ENCODE measurements around the gene ZNF341. TPM values are rescaled to one million over a fixed set of nuclear protein-coding genes. Genes with fewer than 3 reads are reported as not detected.

ZNF341 gene
- polyA plus RNA-seq, 4 donors, result 2.4 to 5.0 (median 3.6) TPM

GRCh38 chr20:33821270-33821836 lies 89.6 kb downstream of the ZNF341 start:
- no peak for DNase-seq (ENCODE audit: low read depth in 4 of 4, low spot score in 2 of 4)

- no peak for DNase-seq (ENCODE audit: low read depth in 4 of 4, low spot score in 2 of 4)
Measured at GRCh38 chr20:33822423-33822822, 90.6 kb downstream of the ZNF341 start.

- no peak for DNase-seq (ENCODE audit: low read depth in 4 of 4, low spot score in 2 of 4)
Measured at GRCh38 chr20:33822991-33823390, 91.2 kb downstream of the ZNF341 start.

DNA sequence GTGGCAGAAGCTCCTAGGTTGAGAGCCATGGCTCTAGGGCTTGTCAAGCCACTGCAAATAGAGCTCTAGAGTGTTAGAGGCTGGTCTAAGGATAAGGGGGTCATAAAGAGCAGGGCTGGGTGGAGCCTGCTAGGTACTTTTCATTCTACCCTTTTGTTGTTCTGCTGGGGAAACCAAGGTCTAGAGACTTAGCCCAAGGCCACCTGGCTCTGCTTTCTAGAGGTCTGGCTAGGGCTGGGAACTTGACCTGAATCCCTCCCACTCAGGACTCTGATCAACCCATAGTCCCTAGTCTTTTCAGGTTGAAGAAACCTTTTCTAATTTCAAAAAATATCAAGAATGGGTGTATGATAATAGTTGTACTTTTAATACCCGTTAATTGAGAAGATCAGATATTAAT lies 93.1 kb downstream of the ZNF341 start:
- no peak for DNase-seq (ENCODE audit: low read depth in 4 of 4, low spot score in 2 of 4)

DNA sequence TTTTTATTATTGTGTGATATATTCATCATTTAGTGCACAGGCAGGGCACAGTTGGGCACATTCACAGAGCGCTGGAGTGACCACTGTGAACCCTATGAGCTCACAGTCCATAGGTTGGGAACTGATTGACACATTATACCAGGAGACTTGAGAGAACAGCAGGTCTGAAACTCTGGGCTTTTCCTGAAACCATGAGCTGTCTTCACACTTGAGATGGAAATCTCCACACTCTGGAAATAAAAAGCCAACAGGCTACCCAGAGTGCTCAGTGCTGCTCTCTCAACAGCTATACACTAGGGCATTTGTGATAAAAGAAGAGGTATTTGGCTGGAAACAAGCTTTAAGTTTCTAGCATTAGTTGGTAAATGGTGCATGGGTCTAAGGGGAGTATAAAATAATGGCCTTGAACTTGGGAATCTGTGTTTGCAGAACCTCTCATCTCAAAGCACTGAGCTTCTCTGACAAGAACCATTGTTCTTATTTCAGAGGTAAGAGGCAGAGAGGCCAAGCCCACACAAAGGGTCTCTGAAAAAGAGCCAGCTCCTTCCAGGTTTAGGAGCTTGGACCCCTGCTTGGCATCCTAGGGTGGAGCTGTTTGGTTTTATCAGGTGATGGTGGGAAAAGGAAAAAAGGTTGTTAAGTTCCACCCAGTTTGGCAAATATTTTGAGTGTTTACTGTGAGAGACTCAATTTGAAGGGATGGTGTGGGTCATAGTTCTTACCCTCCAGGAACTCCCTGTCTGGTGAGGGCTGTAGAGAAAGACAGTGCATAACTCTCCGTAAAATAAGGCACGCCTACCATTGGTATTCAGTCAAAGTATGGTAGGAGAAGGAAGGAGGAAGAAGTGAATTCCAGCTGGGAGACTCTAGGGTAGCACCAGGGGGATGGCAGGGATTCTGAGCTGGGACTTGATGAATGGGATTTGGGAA lies 93.8 kb downstream of the ZNF341 start:
- DNase-seq (ENCODE audit: low read depth in 4 of 4, low spot score in 2 of 4), result no peak

GRCh38 chr20:33826270-33826897 lies 94.6 kb downstream of the ZNF341 start:
- no peak for DNase-seq (ENCODE audit: low read depth in 4 of 4, low spot score in 2 of 4)

- DNase-seq (ENCODE audit: low read depth in 4 of 4, low spot score in 2 of 4), result no peak
Measured at GRCh38 chr20:33827109-33827508, 95.3 kb downstream of the ZNF341 start.

DNA sequence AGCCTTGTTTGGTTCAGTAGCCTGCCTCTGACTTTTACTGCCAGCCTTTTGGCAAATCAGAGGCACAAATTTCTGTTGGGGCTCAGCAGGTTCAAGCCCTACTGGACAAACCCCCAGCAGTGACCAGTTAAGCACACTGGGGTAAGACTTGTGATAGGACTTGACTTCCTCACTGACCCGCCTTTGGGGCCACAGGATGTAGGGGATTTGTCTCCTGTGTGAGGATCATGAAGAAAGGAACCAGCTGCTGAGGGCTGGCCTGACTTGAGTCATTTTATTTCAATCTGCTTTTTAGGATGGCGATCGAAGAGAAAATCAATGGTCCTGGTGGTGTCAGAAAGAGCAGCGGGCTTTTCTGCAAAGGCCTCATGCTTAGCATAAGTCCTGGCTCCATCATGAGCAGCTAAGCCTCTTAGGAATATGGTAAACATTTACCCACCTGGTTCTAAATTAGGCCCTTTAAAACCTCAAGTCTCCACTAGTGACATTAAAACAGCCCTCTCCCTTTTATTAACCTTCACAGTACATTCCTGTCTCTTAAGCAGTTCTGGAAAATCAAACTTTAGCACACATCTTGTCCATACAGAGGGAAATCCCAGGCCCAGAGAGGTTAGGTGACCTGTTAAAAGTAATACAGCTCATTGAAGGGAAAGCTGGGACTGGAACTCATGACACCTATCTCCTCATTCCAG lies 96.0 kb downstream of the ZNF341 start:
- no peak for DNase-seq (ENCODE audit: low read depth in 4 of 4, low spot score in 2 of 4)

DNA sequence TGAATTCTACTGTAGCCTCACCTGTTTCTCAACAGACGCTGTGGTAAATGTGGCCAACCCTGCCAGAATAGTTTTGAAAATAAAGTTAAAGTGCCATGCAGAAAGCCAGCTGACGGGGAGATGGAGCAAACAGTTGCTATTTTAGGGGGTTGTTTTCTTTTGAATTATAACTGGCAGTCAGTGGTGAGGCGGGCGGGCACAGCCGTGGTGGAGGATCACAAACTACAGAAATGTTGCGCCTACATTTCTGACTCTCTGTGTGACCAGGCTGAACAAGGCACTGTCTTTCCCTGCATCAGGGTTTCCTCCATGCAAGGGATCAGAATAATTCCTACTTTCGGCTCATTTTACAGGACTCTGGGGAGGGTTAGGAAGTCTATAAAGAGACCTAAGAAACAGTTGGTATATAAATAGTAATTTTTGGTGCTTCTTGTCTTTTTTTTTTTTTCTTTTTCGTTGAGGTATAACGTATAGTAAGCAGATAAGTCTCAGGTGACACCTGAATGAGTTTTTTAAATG lies 96.6 kb downstream of the ZNF341 start:
- DNase-seq (ENCODE audit: low read depth in 4 of 4, low spot score in 2 of 4), result no peak

- no peak for DNase-seq (ENCODE audit: low read depth in 4 of 4, low spot score in 2 of 4)
Measured at GRCh38 chr20:33828967-33829560, 97.3 kb downstream of the ZNF341 start.

GRCh38 chr20:33829636-33830035 lies 97.8 kb downstream of the ZNF341 start:
- no peak for DNase-seq (ENCODE audit: low read depth in 4 of 4, low spot score in 2 of 4)

- DNase-seq (ENCODE audit: low read depth in 4 of 4, low spot score in 2 of 4), result no peak
Measured at GRCh38 chr20:33830371-33830770, 98.6 kb downstream of the ZNF341 start.

DNA sequence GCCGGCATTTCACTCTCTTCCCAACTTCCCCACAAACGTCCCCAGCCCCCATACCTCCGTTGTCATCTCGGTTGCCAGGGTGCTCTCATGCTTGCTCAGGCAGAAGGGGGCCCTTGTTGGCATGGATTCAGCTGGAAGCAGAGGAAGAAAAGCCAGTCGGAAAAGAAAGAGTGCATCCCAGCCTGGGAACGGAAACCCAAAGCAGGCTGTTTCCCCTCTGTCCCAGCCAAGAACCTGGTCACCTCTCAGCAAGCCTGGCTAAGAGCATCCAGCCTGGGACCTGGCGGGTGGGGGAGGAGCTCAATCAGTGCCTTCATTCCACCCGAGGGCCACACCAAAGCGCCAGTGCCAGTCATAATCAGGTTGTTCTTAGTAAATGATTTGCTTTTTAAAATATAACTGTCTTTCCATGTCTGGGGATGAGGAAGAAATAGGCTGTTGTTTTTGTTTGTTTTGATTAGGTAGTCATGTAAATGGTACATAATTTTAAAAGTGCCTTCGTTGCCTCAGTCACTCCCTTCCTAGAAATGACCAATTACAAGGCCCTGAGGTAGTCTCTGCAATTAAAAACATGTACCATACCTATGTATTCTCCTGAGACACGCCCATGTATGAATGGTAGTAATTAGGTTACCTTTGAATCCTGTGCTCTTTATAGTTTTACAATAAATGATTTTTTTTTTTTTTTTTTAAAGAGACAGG lies 100.5 kb downstream of the ZNF341 start:
- DNase-seq (ENCODE audit: low read depth in 4 of 4, low spot score in 2 of 4), result no peak

GRCh38 chr20:33833333-33833732 lies 101.5 kb downstream of the ZNF341 start:
- DNase-seq (ENCODE audit: low read depth in 4 of 4, low spot score in 2 of 4), result no peak

DNA sequence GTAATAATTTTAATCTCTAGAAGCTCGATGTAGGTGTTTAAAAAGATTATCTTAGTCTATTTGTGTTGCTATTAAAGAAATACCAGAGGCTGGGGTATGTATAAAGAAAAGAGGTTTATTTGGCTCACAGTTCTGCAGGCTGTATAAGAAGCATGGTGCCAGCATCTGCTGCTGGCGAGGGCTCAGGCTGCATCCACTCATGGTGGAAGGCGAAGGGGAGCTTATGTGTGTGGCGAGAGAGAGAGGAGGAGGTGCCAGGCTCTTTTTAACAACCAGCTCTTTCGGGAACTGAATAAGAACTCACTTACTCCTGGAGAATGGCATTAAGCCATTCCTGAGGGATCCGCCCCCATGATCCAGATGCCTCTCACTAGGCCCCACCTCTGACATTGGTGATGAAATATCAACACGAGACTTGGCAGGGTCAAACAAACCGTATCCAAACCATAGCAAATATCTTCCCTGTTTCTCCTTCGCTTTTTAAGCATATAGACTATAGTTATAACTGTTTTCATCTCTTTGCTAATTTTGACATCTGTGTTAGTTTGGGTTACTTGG lies 103.9 kb downstream of the ZNF341 start:
- DNase-seq (ENCODE audit: low read depth in 4 of 4, low spot score in 2 of 4), result no peak

DNA sequence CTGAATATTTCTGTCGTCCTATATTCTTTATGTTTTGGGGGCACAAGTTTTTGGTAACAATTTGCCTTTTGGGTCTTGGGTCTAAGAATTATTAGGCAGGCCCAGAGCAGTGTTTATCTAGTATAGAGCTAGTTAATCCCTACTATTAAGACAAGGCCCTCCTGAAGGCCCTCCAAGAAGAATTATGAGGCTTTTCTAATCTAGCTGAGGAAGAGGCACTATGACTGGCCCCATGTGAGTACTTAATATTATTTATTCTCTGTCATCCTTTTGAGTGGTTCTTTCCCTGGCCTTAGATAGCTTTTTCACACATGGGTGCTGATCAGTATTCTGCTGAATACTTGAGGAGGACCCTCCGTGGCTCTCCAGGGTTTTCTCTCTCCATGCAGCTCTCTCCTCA lies 104.5 kb downstream of the ZNF341 start:
- DNase-seq (ENCODE audit: low read depth in 4 of 4, low spot score in 2 of 4), result no peak

GRCh38 chr20:33837096-33837830 lies 105.5 kb downstream of the ZNF341 start:
- DNase-seq (ENCODE audit: low read depth in 4 of 4, low spot score in 2 of 4), result no peak

DNA sequence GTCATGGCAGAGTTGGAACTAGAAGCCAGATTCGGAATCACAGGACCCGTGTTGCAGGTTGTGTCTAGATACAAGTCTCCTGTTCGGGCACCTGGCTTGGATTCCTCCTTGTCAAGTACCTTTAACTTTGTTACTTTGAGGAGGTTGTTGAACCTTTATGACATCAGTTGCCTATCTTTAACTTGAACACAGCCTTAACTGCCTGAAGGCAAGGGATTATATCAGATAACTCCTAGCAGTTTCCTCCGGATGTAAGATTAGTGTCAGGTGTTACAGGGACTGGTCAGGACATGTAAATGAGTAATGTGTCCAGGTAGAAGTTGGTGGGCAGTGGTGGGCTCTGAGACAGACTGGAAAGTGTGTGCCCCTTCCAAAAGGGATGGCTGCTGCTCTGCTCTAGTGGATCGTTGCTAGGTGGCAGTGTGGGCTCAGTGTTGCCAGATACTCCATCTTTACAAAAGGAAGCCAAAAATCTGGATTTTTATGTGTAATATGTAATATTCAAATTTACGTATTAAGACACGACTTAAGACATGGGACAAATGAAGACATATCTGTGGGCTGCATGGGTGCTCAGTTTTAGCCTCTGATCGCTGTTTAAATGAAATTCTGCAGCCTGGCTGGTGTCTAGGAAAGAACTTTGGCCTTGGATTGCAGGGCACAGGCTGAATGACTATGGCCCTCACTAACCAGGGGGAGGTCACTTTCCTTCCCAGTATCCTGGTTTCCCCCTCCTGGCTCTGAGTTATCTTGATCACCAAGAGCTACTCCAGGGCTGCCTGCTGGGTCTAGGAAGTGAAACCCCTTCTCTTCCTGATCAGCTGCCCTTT lies 106.5 kb downstream of the ZNF341 start:
- no peak for DNase-seq (ENCODE audit: low read depth in 4 of 4, low spot score in 2 of 4)
